Ascending aorta (tissue), 2 donors: ENCODE data around the gene CSTF3. TPM values are rescaled to one million over a fixed set of nuclear protein-coding genes. Genes with fewer than 3 reads are reported as not detected.
"Not testable (repeated sequence)": the region's sequence is repeated elsewhere in the genome, so short reads cannot be mapped to it uniquely, and the experiment has no call there.

ENCODE experiments used
- DNase-seq, 2 donors: peaks; one replicate each; pipeline ENCODE4 v3.0.0-alpha.2; 2019; ENCODE audit warnings: low spot score in 2 of 2
- H3K27ac ChIP-seq, 2 donors: fragments of 200-600 bp; sonication (generic); one replicate each; pipeline ENCODE4 v1.5.1; 2016 to 2017; ENCODE audit warnings: mild to moderate bottlenecking in 1 of 2
- H3K27me3 ChIP-seq: fragments of 200-600 bp; sonication (generic); one replicate; pipeline ENCODE4 v1.5.1; 2017
- H3K36me3 ChIP-seq, 2 donors: fragments of 200-600 bp; sonication (generic); one replicate each; pipeline ENCODE4 v1.5.1; 2016
- H3K4me1 ChIP-seq, 2 donors: fragments of 200-600 bp; sonication (generic); one replicate each; pipeline ENCODE4 v1.5.1; 2016 to 2017; ENCODE audit warnings: mild to moderate bottlenecking in 1 of 2
- H3K4me3 ChIP-seq, 2 donors: fragments of 200-600 bp; sonication (generic); one replicate each; pipeline ENCODE4 v1.5.1; 2016 to 2017; ENCODE audit warnings: mild to moderate bottlenecking in 1 of 2
- H3K9me3 ChIP-seq, 2 donors: fragments of 200-600 bp; sonication (generic); one replicate each; pipeline ENCODE4 v1.5.1; 2016
- CTCF ChIP-seq, 3 experiments: fragments of 200-600 bp in 2 of 3; fragments of 450-650 bp in 1 of 3; sonication (generic) in 2 of 3; IDR thresholded peaks; one replicate each; pipeline ENCODE4 v1.5.1; 2016 to 2019; ENCODE audit warnings: antibody characterized with exemption in 3 of 3, mild to moderate bottlenecking in 1 of 3, moderate library complexity in 1 of 3
- intact Hi-C: fragments of 100-400 bp; cut with DNase I; formaldehyde crosslinking; loops from one replicate; pipeline ENCODE4 v1.15.1; 2023
- total RNA-seq: library from RNA; depleted of rRNA; stranded (reverse); fragments of >200 nt; gene quantifications from one replicate; pipeline ENCODE4 v1.1.0, GENCODE V29; 2016

CSTF3 gene
- total RNA-seq, 1 donor from 2014 or later, result 3.8 TPM

GRCh38 chr11:33171251-33171650 is 10.0 kb upstream of the CSTF3 start:
- Histone ChIP-seq H3K4me1 (no peaks in the 10 kb centered on the region), H3K9me3 (no peaks in the 10 kb centered on the region), H3K36me3 (no peaks in the 10 kb centered on the region), H3K27ac (no peak overlapping the region), H3K27me3 (no peaks in the 10 kb centered on the region), H3K4me3 (no peak overlapping the region)
- no peak for DNase-seq
- no peak for TF ChIP-seq CTCF (IDR thresholded peaks at IDR 0.05)
- intact Hi-C loops, result no loop called here

DNA sequence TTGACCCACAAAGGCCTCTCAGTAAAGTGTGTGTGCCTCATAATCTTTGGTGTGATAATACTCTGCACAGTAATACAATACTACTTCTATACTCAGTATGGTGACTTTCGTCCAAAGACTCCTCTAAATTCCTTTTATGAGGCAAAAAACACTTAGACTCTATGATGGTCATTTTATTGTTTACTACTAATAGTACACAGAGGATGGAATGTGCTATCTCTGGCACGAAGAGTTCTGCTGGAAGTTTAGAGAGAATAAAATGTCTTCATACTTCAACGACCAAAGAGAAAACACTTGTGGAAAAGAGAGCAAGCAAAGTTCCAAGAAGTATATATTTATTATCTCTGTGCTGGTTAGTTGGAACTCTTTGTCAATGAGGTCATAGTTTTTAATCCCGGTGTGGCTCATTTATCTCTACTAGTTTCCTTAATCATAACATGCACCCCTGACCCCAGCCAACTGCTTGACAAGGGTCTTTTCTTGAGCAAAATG is 7.5 kb upstream of the CSTF3 start:
- DNase-seq, result no peak
- Histone ChIP-seq H3K27me3 (no peaks in the 10 kb centered on the region), H3K9me3 (no peaks in the 10 kb centered on the region), H3K36me3 (no peaks in the 10 kb centered on the region), H3K4me1 (no peaks in the 10 kb centered on the region), H3K27ac (no peak overlapping the region), H3K4me3 (no peak overlapping the region)
- no peak for TF ChIP-seq CTCF (IDR thresholded peaks at IDR 0.05)
- intact Hi-C loops, result no loop called here

GRCh38 chr11:33162831-33163230 is 1.6 kb upstream of the CSTF3 start:
- H3K27ac ChIP-seq, result no peak overlapping the region
- H3K27me3 ChIP-seq, result no peaks in the 10 kb centered on the region
- peaks cover 8 to 10% of the 10 kb centered on the region in 2 donors for H3K4me1 ChIP-seq
- H3K36me3 ChIP-seq, result no peaks in the 10 kb centered on the region
- DNase-seq, result no peak
- intact Hi-C loops, result loop anchor here (5.0 kb wide), 2 partner anchors 574 to 581 kb away; partner anchors contain the start of genes CD59 and EIF3M
- no peak for TF ChIP-seq CTCF (IDR thresholded peaks at IDR 0.05)
- H3K4me3 ChIP-seq, result no peak overlapping the region
- no peaks in the 10 kb centered on the region for H3K9me3 ChIP-seq

GRCh38 chr11:33160587-33160986 is 693 bp downstream of the CSTF3 start:
- H3K36me3 ChIP-seq, result no peaks in the 10 kb centered on the region
- no peaks in the 10 kb centered on the region for H3K9me3 ChIP-seq
- H3K4me1 ChIP-seq, result peaks cover 8 to 13% of the 10 kb centered on the region in 2 donors
- TF ChIP-seq CTCF (IDR thresholded peaks at IDR 0.05), result no peak
- H3K27ac ChIP-seq, result peak overlapping the region in 1 of 2 donors; percentile 82
- intact Hi-C loops, result loop anchor here (2.0 to 5.0 kb wide), 6 partner anchors 96 to 944 kb away; partner anchors contain the start of genes C11orf91, CD59, EIF3M and HIPK3
- H3K27me3 ChIP-seq, result no peaks in the 10 kb centered on the region
- H3K4me3 ChIP-seq, result peak overlapping the region; percentile 77 to 88
- DNase-seq, result no peak

GRCh38 chr11:33160136-33160535 is 1.1 kb downstream of the CSTF3 start:
- Histone ChIP-seq H3K27me3 (no peaks in the 10 kb centered on the region), H3K27ac (no peak overlapping the region), H3K4me1 (peaks cover 8 to 13% of the 10 kb centered on the region in 2 donors), H3K4me3 (peak overlapping the region; percentile 77 to 88), H3K36me3 (no peaks in the 10 kb centered on the region), H3K9me3 (no peaks in the 10 kb centered on the region)
- intact Hi-C loops, result loop anchor here (2.0 to 5.0 kb wide), 6 partner anchors 97 to 945 kb away; partner anchors contain the start of genes C11orf91, CD59, EIF3M and HIPK3
- DNase-seq, result no peak
- no peak for TF ChIP-seq CTCF (IDR thresholded peaks at IDR 0.05)

DNA sequence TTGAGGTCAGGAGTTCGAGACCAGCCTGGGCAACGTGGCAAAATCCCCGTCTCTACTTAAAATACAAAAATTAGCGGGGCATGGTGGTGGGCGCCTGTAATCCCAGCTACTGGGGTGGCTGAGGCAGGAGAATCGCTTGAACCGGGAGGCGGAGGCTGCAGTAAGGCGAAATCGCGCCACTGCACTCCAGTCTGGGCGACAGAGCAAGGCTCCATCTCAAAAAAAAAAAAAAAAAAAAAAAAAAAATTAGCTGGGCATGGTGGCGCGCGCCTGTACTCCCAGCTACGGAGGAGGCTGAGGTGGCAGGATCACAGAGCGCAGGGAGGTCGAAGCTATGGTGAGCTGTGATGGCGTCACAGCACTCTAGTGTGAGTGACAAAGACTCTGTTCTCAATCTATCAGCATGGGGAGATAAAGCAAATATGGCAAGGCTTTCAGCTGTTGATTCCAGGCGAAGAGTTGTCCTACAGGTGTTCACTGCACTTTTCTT is 1.9 kb downstream of the CSTF3 start:
- Histone ChIP-seq H3K4me1 (peaks cover 8 to 13% of the 10 kb centered on the region in 2 donors), H3K4me3 (peak overlapping the region in 1 of 2 donors; percentile 88)
- intact Hi-C loops, H3K27ac ChIP-seq, H3K9me3 ChIP-seq, DNase-seq, H3K36me3 ChIP-seq, H3K27me3 ChIP-seq: not testable (repeated sequence)
